Chondrocyte (in vitro differentiated cells): ENCODE data around the gene DCAF7. TPM values are rescaled to one million over a fixed set of nuclear protein-coding genes. Genes with fewer than 3 reads are reported as not detected.
A peak's percentile ranks its signal among the peaks of the same experiment; 100 is the strongest.

Source experiments
- DNase-seq: peaks from one replicate; pipeline ENCODE4 v3.0.0; 2021; ENCODE audit warnings: mixed read lengths, low spot score
- H3K27ac Mint-ChIP-seq: one replicate; pipeline ENCODE4 v1.8.0; 2021; ENCODE audit warnings: mild to moderate bottlenecking, moderate library complexity, mixed read lengths; ENCODE audit not compliant: unreplicated experiment
- H3K27me3 Mint-ChIP-seq: 2 replicates; pipeline ENCODE4 v1.8.0; 2021; ENCODE audit warnings: low read depth, mixed read lengths
- H3K36me3 Mint-ChIP-seq: 2 replicates; pipeline ENCODE4 v1.8.0; 2021; ENCODE audit warnings: low read depth, mixed read lengths
- H3K4me1 Mint-ChIP-seq: 2 replicates; pipeline ENCODE4 v1.8.0; 2021; ENCODE audit warnings: low read depth, mild to moderate bottlenecking, mixed read lengths
- H3K4me3 Mint-ChIP-seq: one replicate; pipeline ENCODE4 v1.8.0; 2021; ENCODE audit warnings: mild to moderate bottlenecking, moderate library complexity, mixed read lengths; ENCODE audit not compliant: unreplicated experiment
- H3K9me3 Mint-ChIP-seq: 2 replicates; pipeline ENCODE4 v1.8.0; 2021; ENCODE audit warnings: low read depth, mixed read lengths
- total RNA-seq: library from RNA; stranded (reverse); gene quantifications from 3 replicates; pipeline ENCODE4 v1.2.1, GENCODE V29; 2021
- TF ChIP-seq, protein P1 (sequence below): fragments of 200-600 bp; sonication (generic); IDR thresholded peaks from 2 replicates; pipeline ENCODE4 v1.5.0; 2021; ENCODE audit warnings: antibody characterized with exemption, mild to moderate bottlenecking, moderate library complexity

The DCAF7 gene
- total RNA-seq, 1 donor from 2014 or later = 70.4 TPM

DNA sequence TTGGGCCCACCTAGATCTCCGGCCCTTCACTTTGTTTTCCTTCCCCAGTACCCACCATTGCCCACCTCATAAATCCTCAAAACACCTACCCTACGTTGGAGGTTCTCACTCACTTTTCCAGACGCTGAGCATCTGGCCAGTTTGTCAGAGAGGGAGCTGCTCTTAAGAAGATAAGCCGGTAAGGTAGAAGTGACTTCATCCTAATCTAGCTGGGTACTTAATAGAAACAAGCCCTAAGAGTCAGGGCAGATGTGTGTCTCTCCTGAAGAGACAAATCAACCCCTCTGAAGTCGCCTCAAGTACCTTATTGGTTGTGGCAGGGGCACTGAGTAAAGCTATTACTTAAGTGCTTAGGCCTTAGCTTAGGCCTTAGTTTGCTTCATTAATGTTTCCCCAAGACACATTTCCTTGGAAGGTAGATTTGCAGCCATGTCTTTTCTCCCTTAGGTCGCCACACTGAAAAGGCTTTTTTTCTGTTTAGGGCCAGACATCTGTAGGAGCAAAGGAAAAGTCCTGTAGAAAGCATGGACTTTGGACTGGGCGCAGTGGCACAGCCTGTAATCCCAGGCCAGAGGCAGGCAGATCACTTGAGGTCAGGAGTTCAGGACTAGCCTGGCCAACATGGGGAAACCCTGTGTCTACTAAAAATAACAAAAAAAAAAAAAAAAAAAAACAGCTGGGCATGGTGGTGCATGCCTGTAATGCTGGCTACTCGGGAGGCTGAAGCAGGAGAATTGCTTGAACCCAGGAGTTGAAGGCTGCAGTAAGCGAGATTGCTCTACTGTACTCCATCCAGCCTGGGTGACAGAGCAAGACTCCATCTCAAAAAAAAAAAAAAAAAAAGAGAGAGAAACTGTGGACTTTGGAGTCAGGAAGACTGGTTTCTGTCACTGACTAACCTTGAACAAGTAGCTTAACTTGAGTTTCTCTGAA is 51.4 kb downstream of the DCAF7 start:
- Mint-ChIP-seq H3K36me3 (peaks cover 14% of the 10 kb centered on the region), H3K9me3 (no peaks in the 10 kb centered on the region), H3K4me3 (peak overlapping the region; percentile 81), H3K27ac (peak overlapping the region; percentile 60), H3K27me3 (no peaks in the 10 kb centered on the region), H3K4me1 (peaks cover 16% of the 10 kb centered on the region)
- DNase-seq = no peak
- TF ChIP-seq, protein P1, sequence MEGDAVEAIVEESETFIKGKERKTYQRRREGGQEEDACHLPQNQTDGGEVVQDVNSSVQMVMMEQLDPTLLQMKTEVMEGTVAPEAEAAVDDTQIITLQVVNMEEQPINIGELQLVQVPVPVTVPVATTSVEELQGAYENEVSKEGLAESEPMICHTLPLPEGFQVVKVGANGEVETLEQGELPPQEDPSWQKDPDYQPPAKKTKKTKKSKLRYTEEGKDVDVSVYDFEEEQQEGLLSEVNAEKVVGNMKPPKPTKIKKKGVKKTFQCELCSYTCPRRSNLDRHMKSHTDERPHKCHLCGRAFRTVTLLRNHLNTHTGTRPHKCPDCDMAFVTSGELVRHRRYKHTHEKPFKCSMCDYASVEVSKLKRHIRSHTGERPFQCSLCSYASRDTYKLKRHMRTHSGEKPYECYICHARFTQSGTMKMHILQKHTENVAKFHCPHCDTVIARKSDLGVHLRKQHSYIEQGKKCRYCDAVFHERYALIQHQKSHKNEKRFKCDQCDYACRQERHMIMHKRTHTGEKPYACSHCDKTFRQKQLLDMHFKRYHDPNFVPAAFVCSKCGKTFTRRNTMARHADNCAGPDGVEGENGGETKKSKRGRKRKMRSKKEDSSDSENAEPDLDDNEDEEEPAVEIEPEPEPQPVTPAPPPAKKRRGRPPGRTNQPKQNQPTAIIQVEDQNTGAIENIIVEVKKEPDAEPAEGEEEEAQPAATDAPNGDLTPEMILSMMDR = no peak

DNA sequence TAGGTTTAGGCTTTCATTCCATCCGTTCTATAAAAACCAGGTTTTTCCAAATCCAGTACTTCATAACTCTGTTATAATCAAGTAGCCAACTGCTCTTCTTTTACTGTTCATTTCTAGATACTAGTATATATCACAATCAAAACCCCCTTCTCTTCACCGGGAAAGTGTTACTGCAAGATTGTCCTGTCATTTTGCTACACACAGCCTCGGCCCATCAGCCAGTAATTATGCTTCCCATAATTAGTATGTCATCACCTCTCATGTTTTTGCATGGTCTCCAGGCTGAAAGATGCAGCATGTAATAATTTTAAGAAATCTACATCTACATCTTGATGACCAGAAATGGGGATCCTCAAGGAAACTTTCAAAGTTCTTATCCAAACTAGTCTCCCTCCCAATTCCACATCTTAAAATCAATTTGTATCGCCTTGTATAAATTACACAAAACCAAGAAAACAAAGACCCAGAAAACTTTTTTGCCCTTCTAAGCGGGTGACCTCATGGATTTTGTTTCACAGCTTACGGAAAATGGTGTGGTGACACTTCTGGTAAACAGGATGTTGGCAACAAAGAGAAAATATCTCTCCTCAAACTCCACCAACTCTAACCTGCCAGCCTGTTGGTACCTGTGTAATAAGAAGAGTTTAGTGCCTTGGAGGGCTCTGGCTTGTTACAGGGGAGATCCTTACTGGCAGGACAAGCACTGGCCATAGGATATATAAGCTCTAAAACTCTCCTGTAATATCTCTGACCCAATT is 59.7 kb downstream of the DCAF7 start:
- TF ChIP-seq, protein P1 = no peak
- Mint-ChIP-seq H3K4me3 (no peak overlapping the region), H3K9me3 (no peaks in the 10 kb centered on the region), H3K36me3 (peaks cover 24% of the 10 kb centered on the region), H3K4me1 (no peaks in the 10 kb centered on the region), H3K27ac (no peak overlapping the region), H3K27me3 (no peaks in the 10 kb centered on the region)
- DNase-seq = no peak

DNA sequence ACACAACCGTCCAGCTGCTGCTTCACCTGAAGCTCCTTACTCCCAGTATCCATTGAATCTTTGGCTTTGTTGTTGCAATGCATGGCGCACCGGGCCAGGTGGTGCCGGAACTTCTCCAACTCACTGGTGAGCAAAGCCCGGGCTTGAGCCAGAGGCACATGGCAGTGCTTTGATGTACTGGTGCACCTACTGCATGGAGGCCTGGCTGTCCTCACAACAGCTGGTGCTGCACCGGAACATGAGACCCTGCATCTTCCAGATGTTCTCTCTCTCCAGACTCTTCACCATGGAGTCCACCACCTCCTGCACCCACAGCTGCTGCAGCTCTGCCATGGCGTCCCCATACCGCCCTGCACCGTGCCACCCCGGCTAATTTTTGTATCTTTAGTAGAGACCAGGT is 60.6 kb downstream of the DCAF7 start:
- H3K27me3 Mint-ChIP-seq = no peaks in the 10 kb centered on the region
- no peak overlapping the region for H3K4me3 Mint-ChIP-seq
- no peak overlapping the region for H3K27ac Mint-ChIP-seq
- peaks cover 18% of the 10 kb centered on the region for H3K36me3 Mint-ChIP-seq
- DNase-seq = no peak
- H3K9me3 Mint-ChIP-seq = no peaks in the 10 kb centered on the region
- TF ChIP-seq, protein P1 = no peak
- H3K4me1 Mint-ChIP-seq = no peaks in the 10 kb centered on the region

DNA sequence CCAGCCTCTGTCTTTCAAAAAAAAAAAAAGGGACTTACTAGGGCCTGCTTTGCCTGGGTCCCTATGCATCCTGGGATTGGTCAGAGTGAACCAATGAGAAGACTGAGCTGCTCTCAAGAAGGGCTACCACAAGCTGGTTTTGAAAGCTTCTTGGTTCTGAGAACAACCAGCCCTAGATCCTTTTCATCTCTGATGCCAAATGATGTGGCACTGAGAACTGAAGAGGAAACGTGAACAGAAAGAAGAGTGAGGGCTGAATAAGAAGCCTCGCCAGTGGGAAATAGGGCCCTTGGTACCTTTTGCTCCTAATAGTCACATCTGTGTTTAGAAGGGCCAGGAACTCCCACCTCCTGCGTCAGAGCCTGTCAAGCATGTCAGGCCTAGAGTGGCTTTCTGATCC is 61.1 kb downstream of the DCAF7 start:
- Mint-ChIP-seq H3K27ac (no peak overlapping the region), H3K4me1 (no peaks in the 10 kb centered on the region), H3K27me3 (no peaks in the 10 kb centered on the region), H3K4me3 (no peak overlapping the region), H3K36me3 (peaks cover 13% of the 10 kb centered on the region), H3K9me3 (no peaks in the 10 kb centered on the region)
- no peak for DNase-seq
- TF ChIP-seq, protein P1 = no peak

DNA sequence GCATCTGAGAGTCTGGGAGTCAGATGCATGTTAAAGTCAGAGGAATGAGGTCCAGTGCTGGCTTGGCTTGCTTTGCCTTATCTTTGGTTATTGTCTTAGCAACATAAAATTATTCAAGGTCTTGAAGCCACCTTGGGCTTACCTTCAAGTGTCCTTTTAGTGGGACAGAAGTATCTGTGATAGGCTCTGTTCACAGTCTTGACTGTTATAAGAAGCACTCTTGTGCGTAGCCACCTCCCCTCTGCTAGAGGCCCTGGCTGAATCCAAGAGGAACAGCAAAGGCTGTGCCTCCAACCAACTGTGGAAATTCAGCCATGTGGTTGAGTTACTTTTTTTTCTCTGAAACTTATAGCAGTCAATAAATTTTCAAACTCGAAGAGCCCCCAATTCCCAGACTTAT is 63.4 kb downstream of the DCAF7 start:
- H3K4me1 Mint-ChIP-seq = no peaks in the 10 kb centered on the region
- H3K27me3 Mint-ChIP-seq = no peaks in the 10 kb centered on the region

More for the DNA sequence above, 63.4 kb downstream of the DCAF7 start:
- DNase-seq = no peak
- H3K27ac Mint-ChIP-seq = no peak overlapping the region
- TF ChIP-seq, protein P1 = no peak
- H3K36me3 Mint-ChIP-seq = no peaks in the 10 kb centered on the region
- no peaks in the 10 kb centered on the region for H3K9me3 Mint-ChIP-seq
- no peak overlapping the region for H3K4me3 Mint-ChIP-seq
